ENCODE measurements around the gene TRMT2B. TPM values are rescaled to one million over a fixed set of nuclear protein-coding genes. Genes with fewer than 3 reads are reported as not detected.
A peak's percentile ranks its signal among the peaks of the same experiment; 100 is the strongest.

Gene TRMT2B
- total RNA-seq, 1 experiment from 2014 or later = 13.7 TPM

DNA sequence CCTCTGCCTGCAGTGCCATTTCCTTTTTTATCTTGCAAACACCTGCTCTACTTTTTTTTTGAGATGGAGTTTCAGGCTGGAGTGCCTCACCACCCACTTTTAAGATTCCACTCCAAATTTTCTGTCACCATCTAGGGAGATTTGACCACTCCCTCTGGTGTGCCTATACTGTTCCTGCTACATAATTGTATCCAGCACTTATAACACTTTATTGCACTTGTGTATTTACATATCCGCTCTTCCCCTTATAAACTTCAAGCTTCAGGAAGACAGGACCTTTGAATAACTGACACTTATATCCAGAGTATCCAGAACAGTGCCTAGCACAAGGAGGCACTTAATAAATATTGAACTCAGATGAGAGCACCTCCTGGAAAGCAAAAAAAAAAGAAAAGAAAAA, 39.9 kb upstream of the TRMT2B start:
- Histone ChIP-seq H2BK120ac (ENCODE audit: low read depth, low read length, poor library complexity, severe bottlenecking) (no peak overlapping the region), H4K5ac (ENCODE audit: insufficient read length, low read depth, low read length) (no peak overlapping the region), H3K9ac (ENCODE audit: extremely low read depth, insufficient read length, low read length) (no peak overlapping the region), H2BK20ac (ENCODE audit: low read depth, low read length, poor library complexity, severe bottlenecking) (no peak overlapping the region), H2AK5ac (ENCODE audit: insufficient read length, low read length) (no peak overlapping the region), H3K18ac (ENCODE audit: insufficient read length, low read depth, low read length) (no peak overlapping the region), H3K9me3 (ENCODE audit: control insufficient read depth, low read depth, low read length) (peaks cover 32% of the 10 kb centered on the region), H3K27ac (ENCODE audit: insufficient read length, low read depth, low read length) (no peak overlapping the region), H3K23me2 (ENCODE audit: insufficient read length, low read depth, low read length, poor library complexity, severe bottlenecking) (no peaks in the 10 kb centered on the region), H4K91ac (ENCODE audit: insufficient read length, low read depth, low read length) (no peak overlapping the region), H3K79me2 (ENCODE audit: insufficient read depth, low read length) (no peaks in the 10 kb centered on the region), H2BK12ac (ENCODE audit: insufficient read length, low read depth, low read length) (no peak overlapping the region), H2AFZ (ENCODE audit: low read length) (no peak overlapping the region), H3K56ac (ENCODE audit: insufficient read length, low read depth, low read length) (no peak overlapping the region), H4K8ac (replicated peaks; ENCODE audit: insufficient read length, low read depth, low read length) (no peak overlapping the region), H3K27me3 (ENCODE audit: insufficient read depth, low read length) (no peaks in the 10 kb centered on the region), H3K79me1 (ENCODE audit: insufficient read depth, low read depth, low read length, poor library complexity, severe bottlenecking) (no peaks in the 10 kb centered on the region), H3K4me1 (ENCODE audit: insufficient read depth, low read length) (no peaks in the 10 kb centered on the region), H2BK15ac (ENCODE audit: low read depth, low read length) (no peak overlapping the region), H4K20me1 (ENCODE audit: control insufficient read depth, insufficient read depth, insufficient read length) (no peaks in the 10 kb centered on the region), H3K14ac (ENCODE audit: insufficient read depth, low read length) (no peak overlapping the region), H3K23ac (ENCODE audit: insufficient read length, low read depth, low read length) (no peak overlapping the region), H3T11ph (ENCODE audit: low read length) (no peak overlapping the region), H3K4ac (ENCODE audit: low read depth, low read length) (no peak overlapping the region), H3K4me2 (ENCODE audit: insufficient read depth, insufficient read length, low read length) (no peak overlapping the region), H2BK5ac (ENCODE audit: insufficient read length, low read length) (no peak overlapping the region)
- TF ChIP-seq, protein P1, sequence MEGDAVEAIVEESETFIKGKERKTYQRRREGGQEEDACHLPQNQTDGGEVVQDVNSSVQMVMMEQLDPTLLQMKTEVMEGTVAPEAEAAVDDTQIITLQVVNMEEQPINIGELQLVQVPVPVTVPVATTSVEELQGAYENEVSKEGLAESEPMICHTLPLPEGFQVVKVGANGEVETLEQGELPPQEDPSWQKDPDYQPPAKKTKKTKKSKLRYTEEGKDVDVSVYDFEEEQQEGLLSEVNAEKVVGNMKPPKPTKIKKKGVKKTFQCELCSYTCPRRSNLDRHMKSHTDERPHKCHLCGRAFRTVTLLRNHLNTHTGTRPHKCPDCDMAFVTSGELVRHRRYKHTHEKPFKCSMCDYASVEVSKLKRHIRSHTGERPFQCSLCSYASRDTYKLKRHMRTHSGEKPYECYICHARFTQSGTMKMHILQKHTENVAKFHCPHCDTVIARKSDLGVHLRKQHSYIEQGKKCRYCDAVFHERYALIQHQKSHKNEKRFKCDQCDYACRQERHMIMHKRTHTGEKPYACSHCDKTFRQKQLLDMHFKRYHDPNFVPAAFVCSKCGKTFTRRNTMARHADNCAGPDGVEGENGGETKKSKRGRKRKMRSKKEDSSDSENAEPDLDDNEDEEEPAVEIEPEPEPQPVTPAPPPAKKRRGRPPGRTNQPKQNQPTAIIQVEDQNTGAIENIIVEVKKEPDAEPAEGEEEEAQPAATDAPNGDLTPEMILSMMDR (conservative IDR thresholded peaks at IDR 0.05) = no peak
- H3K36me3 Mint-ChIP-seq (ENCODE audit: insufficient read depth in 1 of 3, low read depth in 3 of 3) = peaks cover 0 to 3% (median 3%) of the 10 kb centered on the region in 3 experiments; a peak in 4 of 7 replicates
- H3K4me3 Mint-ChIP-seq = no peak overlapping the region
- no peaks in the 10 kb centered on the region for H3K4me1 Mint-ChIP-seq
- H3K27me3 Mint-ChIP-seq (ENCODE audit: low read depth) = no peaks in the 10 kb centered on the region; the same call in 1 of the 2 replicates
- no peak for DNase-seq
- no CpG with 5 or more reads among the region's 1 CpG for WGBS (ENCODE audit: extremely low coverage, insufficient read length, low lambda C conversion rate)
- H3K27ac Mint-ChIP-seq = peak overlapping the region in 1 of 3 experiments; percentile 52; a peak in 2 of 7 replicates
- H3K9me3 Mint-ChIP-seq = peaks cover 66 to 70% of the 10 kb centered on the region in 2 experiments

All from H9 (cell line).